Fibroblast of lung (primary cell): Measurements from ENCODE around the gene PTPN5. TPM values are rescaled to one million over a fixed set of nuclear protein-coding genes. Genes with fewer than 3 reads are reported as not detected.

Experiments used
- DNase-seq, 2 donors: peaks; one replicate each; pipeline versions ENCODE4 v3.0.0 to v3.0.0-alpha.2; 2010; ENCODE audit warnings: low read depth in 2 of 2
- H2AFZ ChIP-seq: 2 replicates; pipeline ENCODE4 v1.5.1; 2012; ENCODE audit warnings: low read length, control low read depth, inconsistent platforms
- H3K27ac ChIP-seq: 2 replicates; pipeline ENCODE4 v1.5.1; 2011; ENCODE audit warnings: low read length, control low read depth; ENCODE audit not compliant: insufficient read depth
- H3K27me3 ChIP-seq: 2 replicates; pipeline ENCODE4 v1.5.1; 2011; ENCODE audit warnings: mild to moderate bottlenecking, low read length; ENCODE audit not compliant: control insufficient read depth, insufficient read depth
- H3K36me3 ChIP-seq: 2 replicates; pipeline ENCODE4 v1.5.1; 2011; ENCODE audit warnings: low read length; ENCODE audit not compliant: control insufficient read depth, insufficient read depth
- H3K4me1 ChIP-seq: 2 replicates; pipeline ENCODE4 v1.5.1; 2011; ENCODE audit warnings: low read length; ENCODE audit not compliant: control insufficient read depth, insufficient read depth; ENCODE audit errors: extremely low read depth
- H3K4me2 ChIP-seq: 2 replicates; pipeline ENCODE4 v1.5.1; 2011; ENCODE audit warnings: low read length, control low read depth; ENCODE audit not compliant: insufficient read depth; ENCODE audit errors: extremely low read depth
- H3K4me3 ChIP-seq, 4 experiments: fragments of 200-600 bp in 1 of 4; sonication (generic) in 1 of 4; replicated peaks in 1 of 4; 2 replicates each; pipeline ENCODE4 v1.5.1; 2011 to 2016; ENCODE audit warnings: low read length in 4 of 4, low read depth in 3 of 4, mild to moderate bottlenecking in 3 of 4, control low read depth in 2 of 4, inconsistent platforms in 1 of 4, mixed read lengths in 1 of 4; ENCODE audit not compliant: insufficient read depth in 1 of 4; ENCODE audit errors: control extremely low read depth in 1 of 4
- H3K79me2 ChIP-seq: 2 replicates; pipeline ENCODE4 v1.5.1; 2012; ENCODE audit warnings: mild to moderate bottlenecking, low read length, inconsistent platforms; ENCODE audit not compliant: control insufficient read depth, insufficient read depth
- H3K9ac ChIP-seq: 2 replicates; pipeline ENCODE4 v1.5.1; 2011; ENCODE audit warnings: mild to moderate bottlenecking, low read length, control low read depth; ENCODE audit not compliant: insufficient read depth
- H3K9me3 ChIP-seq: 2 replicates; pipeline ENCODE4 v1.5.1; 2012; ENCODE audit warnings: low read depth, low read length; ENCODE audit not compliant: control insufficient read depth, insufficient read depth
- H4K20me1 ChIP-seq: 2 replicates; pipeline ENCODE4 v1.5.1; 2011; ENCODE audit warnings: low read length; ENCODE audit not compliant: control insufficient read depth, insufficient read depth; ENCODE audit errors: extremely low read depth
- CTCF ChIP-seq, 2 donors: IDR thresholded peaks in 1 of 2; conservative IDR thresholded peaks in 1 of 2; 1 replicate in 1 of 2; 2 replicates in 1 of 2; pipeline ENCODE4 v1.5.1; 2011 to 2012; ENCODE audit warnings: low read length in 2 of 2, control low read depth in 1 of 2, inconsistent platforms in 1 of 2, low read depth in 1 of 2, mild to moderate bottlenecking in 1 of 2
- EZH2 ChIP-seq: IDR thresholded peaks from 2 replicates; pipeline ENCODE4 v1.5.1; 2012; ENCODE audit warnings: low read length, control low read depth, mild to moderate bottlenecking; ENCODE audit errors: missing control alignments
- polyA plus RNA-seq, 2 donors: library from polyadenylated mRNA; depleted of rRNA in 1 of 2; stranded (reverse) in 1 of 2; unstranded in 1 of 2; fragments of >200 nt; gene quantifications; 2 replicates each; pipeline ENCODE4 v1.2.1, GENCODE V29; 2011 to 2012; ENCODE audit warnings: missing spikeins in 1 of 2
- total RNA-seq: library from RNA; depleted of rRNA; stranded (reverse); fragments of >200 nt; gene quantifications from 2 replicates; pipeline ENCODE4 v1.2.1, GENCODE V29; 2014

Gene PTPN5
- total and polyA plus RNA-seq, 2 donors (not counting 1 experiment from before 2014, with no cell fraction given): not detected

- Histone ChIP-seq H3K9me3 (no peaks in the 10 kb centered on the region), H3K9ac (no peak overlapping the region), H3K4me2 (no peak overlapping the region), H3K36me3 (no peaks in the 10 kb centered on the region), H3K4me1 (no peaks in the 10 kb centered on the region), H3K79me2 (no peaks in the 10 kb centered on the region), H3K27me3 (no peaks in the 10 kb centered on the region), H2AFZ (no peak overlapping the region), H4K20me1 (no peaks in the 10 kb centered on the region), H3K27ac (no peak overlapping the region), H3K4me3 (no peak overlapping the region)
- TF ChIP-seq EZH2 (no peak), CTCF (conservative IDR thresholded peaks at IDR 0.05 in 1 of 2, IDR thresholded peaks at IDR 0.05 in 1 of 2; ENCODE audit: low read depth in 1 of 2, low read length in 2 of 2) (no peak)
- DNase-seq: peak in 1 of 2 donors; percentile 7
Measured at GRCh38 chr11:18804199-18804999, 12.8 kb upstream of the PTPN5 start.

- Histone ChIP-seq H3K9me3 (no peaks in the 10 kb centered on the region), H3K4me2 (no peak overlapping the region), H3K4me1 (no peaks in the 10 kb centered on the region), H3K27me3 (no peaks in the 10 kb centered on the region), H3K36me3 (no peaks in the 10 kb centered on the region), H4K20me1 (no peaks in the 10 kb centered on the region), H2AFZ (no peak overlapping the region), H3K4me3 (no peak overlapping the region), H3K27ac (no peak overlapping the region), H3K79me2 (no peaks in the 10 kb centered on the region), H3K9ac (no peak overlapping the region)
- DNase-seq: peak; percentile 65 to 76
- TF ChIP-seq EZH2 (no peak), CTCF (conservative IDR thresholded peaks at IDR 0.05 in 1 of 2, IDR thresholded peaks at IDR 0.05 in 1 of 2; ENCODE audit: low read depth in 1 of 2, low read length in 2 of 2) (peak; percentile 55 to 61)
Measured at GRCh38 chr11:18802381-18803257, 11.0 kb upstream of the PTPN5 start.

GRCh38 chr11:18798799-18799469 lies 7.3 kb upstream of the PTPN5 start:
- H3K4me3 ChIP-seq: no peak overlapping the region
- no peak for DNase-seq
- H3K27ac ChIP-seq: no peak overlapping the region
- no peaks in the 10 kb centered on the region for H4K20me1 ChIP-seq
- H3K4me1 ChIP-seq: no peaks in the 10 kb centered on the region
- no peak overlapping the region for H2AFZ ChIP-seq
- TF ChIP-seq CTCF (conservative IDR thresholded peaks at IDR 0.05 in 1 of 2, IDR thresholded peaks at IDR 0.05 in 1 of 2; ENCODE audit: low read depth in 1 of 2, low read length in 2 of 2) (no peak), EZH2 (no peak)
- no peak overlapping the region for H3K4me2 ChIP-seq
- no peaks in the 10 kb centered on the region for H3K79me2 ChIP-seq
- H3K9ac ChIP-seq: no peak overlapping the region
- H3K36me3 ChIP-seq: no peaks in the 10 kb centered on the region
- H3K27me3 ChIP-seq: no peaks in the 10 kb centered on the region
- H3K9me3 ChIP-seq: no peaks in the 10 kb centered on the region
